GM23338 (cell line): ENCODE results near the gene RGS8. TPM values are rescaled to one million over a fixed set of nuclear protein-coding genes. Genes with fewer than 3 reads are reported as not detected.

Source experiments
- ATAC-seq: fragments of 200-7000 bp; cut with Tn5 transposase; 3 replicates; pipeline ENCODE4 v1.9.1; 2020
- DNase-seq: peaks from one replicate; pipeline ENCODE4 v3.0.0-alpha.2; 2015; ENCODE audit warnings: low spot score
- H2AFZ ChIP-seq: fragments of 200-600 bp; sonication (generic); 2 replicates; pipeline ENCODE4 v1.8.0; 2016; ENCODE audit warnings: antibody characterized with exemption, mild to moderate bottlenecking, moderate library complexity
- H3F3A ChIP-seq: fragments of 200-600 bp; sonication (generic); replicated peaks from 2 replicates; pipeline ENCODE4 v1.8.0; 2017; ENCODE audit warnings: antibody characterized with exemption, mixed run types, low read depth
- H3K27ac ChIP-seq: fragments of 200-600 bp; sonication (generic); 2 replicates; pipeline ENCODE4 v1.6.1; 2016; ENCODE audit warnings: low read depth
- H3K27me3 ChIP-seq: fragments of 200-600 bp; sonication (generic); 2 replicates; pipeline ENCODE4 v1.8.0; 2016; ENCODE audit warnings: mild to moderate bottlenecking, mixed run types, moderate library complexity; ENCODE audit not compliant: insufficient read depth
- H3K36me3 ChIP-seq: fragments of 200-600 bp; sonication (generic); 2 replicates; pipeline ENCODE4 v1.8.0; 2016; ENCODE audit warnings: mild to moderate bottlenecking; ENCODE audit not compliant: insufficient read depth
- H3K4me1 ChIP-seq: fragments of 200-600 bp; sonication (generic); 2 replicates; pipeline ENCODE4 v1.8.0; 2016; ENCODE audit warnings: mild to moderate bottlenecking, moderate library complexity; ENCODE audit not compliant: insufficient read depth
- H3K4me2 ChIP-seq: fragments of 200-600 bp; sonication (generic); 2 replicates; pipeline ENCODE4 v1.7.1; 2017; ENCODE audit warnings: mixed run types
- H3K4me3 ChIP-seq: fragments of 200-600 bp; sonication (generic); 2 replicates; pipeline ENCODE4 v1.6.1; 2016; ENCODE audit warnings: mixed run types
- H3K79me2 ChIP-seq: fragments of 200-600 bp; sonication (generic); replicated peaks from 2 replicates; pipeline ENCODE4 v1.8.0; 2017; ENCODE audit warnings: mild to moderate bottlenecking; ENCODE audit not compliant: insufficient read depth
- H3K9me2 ChIP-seq: fragments of 200-600 bp; sonication (generic); 2 replicates; pipeline ENCODE4 v1.8.0; 2017; ENCODE audit not compliant: insufficient read depth
- H4K20me1 ChIP-seq: fragments of 200-600 bp; sonication (generic); replicated peaks from 2 replicates; pipeline ENCODE4 v1.8.0; 2017; ENCODE audit warnings: mild to moderate bottlenecking; ENCODE audit not compliant: insufficient read depth
- H3K27ac Mint-ChIP-seq: 2 replicates; pipeline ENCODE4 v1.8.0; 2020; ENCODE audit warnings: inconsistent platforms, mild to moderate bottlenecking, moderate library complexity, mixed read lengths
- H3K27me3 Mint-ChIP-seq: 3 replicates; pipeline ENCODE4 v1.8.0; 2022; ENCODE audit warnings: low read depth, mild to moderate bottlenecking, moderate library complexity, mixed read lengths, inconsistent platforms; ENCODE audit not compliant: insufficient read depth, poor library complexity
- H3K36me3 Mint-ChIP-seq: 3 replicates; pipeline ENCODE4 v1.8.0; 2021; ENCODE audit warnings: low read depth, mild to moderate bottlenecking, inconsistent platforms, moderate library complexity, mixed read lengths
- H3K4me1 Mint-ChIP-seq: 3 replicates; pipeline ENCODE4 v1.8.0; 2020; ENCODE audit warnings: mild to moderate bottlenecking, inconsistent platforms, mixed read lengths
- H3K4me3 Mint-ChIP-seq: 3 replicates; pipeline ENCODE4 v1.8.0; 2021; ENCODE audit warnings: moderate library complexity, mild to moderate bottlenecking, inconsistent platforms, mixed read lengths
- H3K9me3 Mint-ChIP-seq: 3 replicates; pipeline ENCODE4 v1.8.0; 2020; ENCODE audit warnings: moderate library complexity, mild to moderate bottlenecking, inconsistent platforms, mixed read lengths
- CREB1 ChIP-seq: fragments of 250-450 bp; sonication (Bioruptor Pico); IDR thresholded peaks from 2 replicates; pipeline ENCODE4 v1.5.0; 2020; ENCODE audit warnings: low read depth, mild to moderate bottlenecking, moderate library complexity
- EZH2 ChIP-seq: fragments of 200-600 bp; sonication (generic); IDR thresholded peaks from one replicate; pipeline ENCODE4 v1.8.0; 2017; ENCODE audit warnings: antibody characterized with exemption, mild to moderate bottlenecking, low read depth; ENCODE audit not compliant: unreplicated experiment
- EZH2phosphoT487 ChIP-seq: fragments of 200-600 bp; sonication (generic); IDR thresholded peaks from one replicate; pipeline ENCODE4 v1.8.1; 2018; ENCODE audit warnings: antibody characterized with exemption; ENCODE audit not compliant: unreplicated experiment
- JUNB ChIP-seq: IDR thresholded peaks from one replicate; pipeline ENCODE4 v1.6.1; 2016; ENCODE audit warnings: antibody characterized with exemption; ENCODE audit not compliant: unreplicated experiment
- NANOG ChIP-seq: IDR thresholded peaks from 2 replicates; pipeline ENCODE4 v1.6.1; 2016; ENCODE audit warnings: antibody characterized with exemption, borderline replicate concordance
- POLR2AphosphoS5 ChIP-seq: IDR thresholded peaks from 2 replicates; pipeline ENCODE4 v1.6.1; 2016; ENCODE audit warnings: antibody characterized with exemption, low read depth
- STAT1 ChIP-seq: IDR thresholded peaks from one replicate; pipeline ENCODE4 v1.6.1; 2016; ENCODE audit warnings: antibody characterized with exemption; ENCODE audit not compliant: unreplicated experiment
- ZNF114 ChIP-seq: fragments of 250-450 bp; sonication (Bioruptor Pico); IDR thresholded peaks from 2 replicates; pipeline ENCODE4 v1.5.0; 2020; ENCODE audit warnings: mild to moderate bottlenecking, moderate library complexity
- ZNF331 ChIP-seq: fragments of 250-450 bp; sonication (Bioruptor Pico); IDR thresholded peaks from 2 replicates; pipeline ENCODE4 v1.5.0; 2020; ENCODE audit warnings: low read depth, mild to moderate bottlenecking, moderate library complexity
- polyA plus RNA-seq: library from polyadenylated mRNA; unstranded; fragments of >200 nt; fragmentation: Nextera tagmentation; extraction: Ambion mirVana; gene quantifications from 2 replicates; pipeline ENCODE4 v1.2.1, GENCODE V29; 2016
- total RNA-seq: library from RNA; depleted of rRNA; stranded (reverse); fragments of >200 nt; shearing (Covaris generic); gene quantifications from 2 replicates; pipeline ENCODE4 v1.2.3, GENCODE V29; 2014
- TF ChIP-seq, protein P1 (sequence below): IDR thresholded peaks from one replicate; pipeline ENCODE4 v1.6.1; 2018; ENCODE audit warnings: antibody characterized with exemption; ENCODE audit not compliant: unreplicated experiment
- TF ChIP-seq, protein P2 (sequence below): IDR thresholded peaks from 2 replicates; pipeline ENCODE4 v1.6.1; 2016; ENCODE audit warnings: antibody characterized with exemption
- TF ChIP-seq, protein P3 (sequence below): fragments of 250-450 bp; sonication (Bioruptor Pico); IDR thresholded peaks from 2 replicates; pipeline ENCODE4 v1.5.0; 2020; ENCODE audit warnings: mild to moderate bottlenecking, moderate library complexity
- TF ChIP-seq, protein P4 (sequence below), 2 experiments: fragments of 200-600 bp in 1 of 2; sonication (generic) in 1 of 2; conservative IDR thresholded peaks; 2 replicates each; pipeline versions ENCODE4 v1.5.1 to v1.6.1; 2016 to 2017; ENCODE audit warnings: antibody characterized with exemption in 2 of 2, low read depth in 2 of 2, mild to moderate bottlenecking in 2 of 2, moderate library complexity in 1 of 2

Gene RGS8
- total and polyA plus RNA-seq, 2 experiments from 2014 or later, result 0.06 to 2.5 TPM

DNA sequence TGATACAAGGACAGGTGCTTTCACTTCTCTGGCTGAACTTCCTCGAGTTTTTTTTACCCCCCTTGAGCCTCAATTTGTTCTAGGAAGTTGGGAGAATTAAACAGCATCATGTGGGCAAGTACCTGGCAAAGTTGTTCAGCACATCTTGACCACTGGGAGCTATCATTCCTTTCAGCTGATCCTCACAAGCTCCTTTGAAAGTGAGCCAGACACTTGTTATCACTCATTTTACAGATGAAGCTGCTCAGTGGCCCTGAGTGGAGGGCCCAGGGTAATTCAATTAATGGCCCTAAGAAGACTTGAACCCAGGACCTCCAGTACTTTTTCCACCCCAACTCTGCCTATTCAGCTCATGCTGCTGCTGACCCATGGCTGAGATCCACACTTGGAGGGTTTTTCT, 2.0 kb downstream of the RGS8 start:
- no peak overlapping the region for H3K27ac ChIP-seq
- no peaks in the 10 kb centered on the region for H3F3A ChIP-seq
- no peak for TF ChIP-seq POLR2AphosphoS5
- TF ChIP-seq EZH2, result no peak
- TF ChIP-seq ZNF331 (CRISPR knock-in tag), result no peak
- TF ChIP-seq, protein P1, sequence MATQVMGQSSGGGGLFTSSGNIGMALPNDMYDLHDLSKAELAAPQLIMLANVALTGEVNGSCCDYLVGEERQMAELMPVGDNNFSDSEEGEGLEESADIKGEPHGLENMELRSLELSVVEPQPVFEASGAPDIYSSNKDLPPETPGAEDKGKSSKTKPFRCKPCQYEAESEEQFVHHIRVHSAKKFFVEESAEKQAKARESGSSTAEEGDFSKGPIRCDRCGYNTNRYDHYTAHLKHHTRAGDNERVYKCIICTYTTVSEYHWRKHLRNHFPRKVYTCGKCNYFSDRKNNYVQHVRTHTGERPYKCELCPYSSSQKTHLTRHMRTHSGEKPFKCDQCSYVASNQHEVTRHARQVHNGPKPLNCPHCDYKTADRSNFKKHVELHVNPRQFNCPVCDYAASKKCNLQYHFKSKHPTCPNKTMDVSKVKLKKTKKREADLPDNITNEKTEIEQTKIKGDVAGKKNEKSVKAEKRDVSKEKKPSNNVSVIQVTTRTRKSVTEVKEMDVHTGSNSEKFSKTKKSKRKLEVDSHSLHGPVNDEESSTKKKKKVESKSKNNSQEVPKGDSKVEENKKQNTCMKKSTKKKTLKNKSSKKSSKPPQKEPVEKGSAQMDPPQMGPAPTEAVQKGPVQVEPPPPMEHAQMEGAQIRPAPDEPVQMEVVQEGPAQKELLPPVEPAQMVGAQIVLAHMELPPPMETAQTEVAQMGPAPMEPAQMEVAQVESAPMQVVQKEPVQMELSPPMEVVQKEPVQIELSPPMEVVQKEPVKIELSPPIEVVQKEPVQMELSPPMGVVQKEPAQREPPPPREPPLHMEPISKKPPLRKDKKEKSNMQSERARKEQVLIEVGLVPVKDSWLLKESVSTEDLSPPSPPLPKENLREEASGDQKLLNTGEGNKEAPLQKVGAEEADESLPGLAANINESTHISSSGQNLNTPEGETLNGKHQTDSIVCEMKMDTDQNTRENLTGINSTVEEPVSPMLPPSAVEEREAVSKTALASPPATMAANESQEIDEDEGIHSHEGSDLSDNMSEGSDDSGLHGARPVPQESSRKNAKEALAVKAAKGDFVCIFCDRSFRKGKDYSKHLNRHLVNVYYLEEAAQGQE, result no peak
- no peak for TF ChIP-seq NANOG
- no peak for TF ChIP-seq ZNF114
- TF ChIP-seq CREB1 (CRISPR knock-in tag), result no peak
- TF ChIP-seq, protein P2, sequence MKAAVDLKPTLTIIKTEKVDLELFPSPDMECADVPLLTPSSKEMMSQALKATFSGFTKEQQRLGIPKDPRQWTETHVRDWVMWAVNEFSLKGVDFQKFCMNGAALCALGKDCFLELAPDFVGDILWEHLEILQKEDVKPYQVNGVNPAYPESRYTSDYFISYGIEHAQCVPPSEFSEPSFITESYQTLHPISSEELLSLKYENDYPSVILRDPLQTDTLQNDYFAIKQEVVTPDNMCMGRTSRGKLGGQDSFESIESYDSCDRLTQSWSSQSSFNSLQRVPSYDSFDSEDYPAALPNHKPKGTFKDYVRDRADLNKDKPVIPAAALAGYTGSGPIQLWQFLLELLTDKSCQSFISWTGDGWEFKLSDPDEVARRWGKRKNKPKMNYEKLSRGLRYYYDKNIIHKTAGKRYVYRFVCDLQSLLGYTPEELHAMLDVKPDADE, result no peak
- no peak for TF ChIP-seq JUNB
- no peak for TF ChIP-seq EZH2phosphoT487
- TF ChIP-seq, protein P3, sequence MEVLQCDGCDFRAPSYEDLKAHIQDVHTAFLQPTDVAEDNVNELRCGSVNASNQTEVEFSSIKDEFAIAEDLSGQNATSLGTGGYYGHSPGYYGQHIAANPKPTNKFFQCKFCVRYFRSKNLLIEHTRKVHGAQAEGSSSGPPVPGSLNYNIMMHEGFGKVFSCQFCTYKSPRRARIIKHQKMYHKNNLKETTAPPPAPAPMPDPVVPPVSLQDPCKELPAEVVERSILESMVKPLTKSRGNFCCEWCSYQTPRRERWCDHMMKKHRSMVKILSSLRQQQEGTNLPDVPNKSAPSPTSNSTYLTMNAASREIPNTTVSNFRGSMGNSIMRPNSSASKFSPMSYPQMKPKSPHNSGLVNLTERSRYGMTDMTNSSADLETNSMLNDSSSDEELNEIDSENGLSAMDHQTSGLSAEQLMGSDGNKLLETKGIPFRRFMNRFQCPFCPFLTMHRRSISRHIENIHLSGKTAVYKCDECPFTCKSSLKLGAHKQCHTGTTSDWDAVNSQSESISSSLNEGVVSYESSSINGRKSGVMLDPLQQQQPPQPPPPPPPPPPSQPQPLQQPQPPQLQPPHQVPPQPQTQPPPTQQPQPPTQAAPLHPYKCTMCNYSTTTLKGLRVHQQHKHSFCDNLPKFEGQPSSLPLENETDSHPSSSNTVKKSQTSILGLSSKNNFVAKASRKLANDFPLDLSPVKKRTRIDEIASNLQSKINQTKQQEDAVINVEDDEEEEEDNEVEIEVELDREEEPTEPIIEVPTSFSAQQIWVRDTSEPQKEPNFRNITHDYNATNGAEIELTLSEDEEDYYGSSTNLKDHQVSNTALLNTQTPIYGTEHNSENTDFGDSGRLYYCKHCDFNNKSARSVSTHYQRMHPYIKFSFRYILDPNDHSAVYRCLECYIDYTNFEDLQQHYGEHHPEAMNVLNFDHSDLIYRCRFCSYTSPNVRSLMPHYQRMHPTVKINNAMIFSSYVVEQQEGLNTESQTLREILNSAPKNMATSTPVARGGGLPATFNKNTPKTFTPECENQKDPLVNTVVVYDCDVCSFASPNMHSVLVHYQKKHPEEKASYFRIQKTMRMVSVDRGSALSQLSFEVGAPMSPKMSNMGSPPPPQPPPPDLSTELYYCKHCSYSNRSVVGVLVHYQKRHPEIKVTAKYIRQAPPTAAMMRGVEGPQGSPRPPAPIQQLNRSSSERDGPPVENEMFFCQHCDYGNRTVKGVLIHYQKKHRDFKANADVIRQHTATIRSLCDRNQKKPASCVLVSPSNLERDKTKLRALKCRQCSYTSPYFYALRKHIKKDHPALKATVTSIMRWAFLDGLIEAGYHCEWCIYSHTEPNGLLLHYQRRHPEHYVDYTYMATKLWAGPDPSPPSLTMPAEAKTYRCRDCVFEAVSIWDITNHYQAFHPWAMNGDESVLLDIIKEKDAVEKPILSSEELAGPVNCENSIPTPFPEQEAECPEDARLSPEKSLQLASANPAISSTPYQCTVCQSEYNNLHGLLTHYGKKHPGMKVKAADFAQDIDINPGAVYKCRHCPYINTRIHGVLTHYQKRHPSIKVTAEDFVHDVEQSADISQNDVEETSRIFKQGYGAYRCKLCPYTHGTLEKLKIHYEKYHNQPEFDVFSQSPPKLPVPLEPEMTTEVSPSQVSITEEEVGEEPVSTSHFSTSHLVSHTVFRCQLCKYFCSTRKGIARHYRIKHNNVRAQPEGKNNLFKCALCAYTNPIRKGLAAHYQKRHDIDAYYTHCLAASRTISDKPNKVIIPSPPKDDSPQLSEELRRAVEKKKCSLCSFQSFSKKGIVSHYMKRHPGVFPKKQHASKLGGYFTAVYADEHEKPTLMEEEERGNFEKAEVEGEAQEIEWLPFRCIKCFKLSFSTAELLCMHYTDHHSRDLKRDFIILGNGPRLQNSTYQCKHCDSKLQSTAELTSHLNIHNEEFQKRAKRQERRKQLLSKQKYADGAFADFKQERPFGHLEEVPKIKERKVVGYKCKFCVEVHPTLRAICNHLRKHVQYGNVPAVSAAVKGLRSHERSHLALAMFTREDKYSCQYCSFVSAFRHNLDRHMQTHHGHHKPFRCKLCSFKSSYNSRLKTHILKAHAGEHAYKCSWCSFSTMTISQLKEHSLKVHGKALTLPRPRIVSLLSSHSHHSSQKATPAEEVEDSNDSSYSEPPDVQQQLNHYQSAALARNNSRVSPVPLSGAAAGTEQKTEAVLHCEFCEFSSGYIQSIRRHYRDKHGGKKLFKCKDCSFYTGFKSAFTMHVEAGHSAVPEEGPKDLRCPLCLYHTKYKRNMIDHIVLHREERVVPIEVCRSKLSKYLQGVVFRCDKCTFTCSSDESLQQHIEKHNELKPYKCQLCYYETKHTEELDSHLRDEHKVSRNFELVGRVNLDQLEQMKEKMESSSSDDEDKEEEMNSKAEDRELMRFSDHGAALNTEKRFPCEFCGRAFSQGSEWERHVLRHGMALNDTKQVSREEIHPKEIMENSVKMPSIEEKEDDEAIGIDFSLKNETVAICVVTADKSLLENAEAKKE (CRISPR knock-in tag), result no peak
- TF ChIP-seq, protein P4, sequence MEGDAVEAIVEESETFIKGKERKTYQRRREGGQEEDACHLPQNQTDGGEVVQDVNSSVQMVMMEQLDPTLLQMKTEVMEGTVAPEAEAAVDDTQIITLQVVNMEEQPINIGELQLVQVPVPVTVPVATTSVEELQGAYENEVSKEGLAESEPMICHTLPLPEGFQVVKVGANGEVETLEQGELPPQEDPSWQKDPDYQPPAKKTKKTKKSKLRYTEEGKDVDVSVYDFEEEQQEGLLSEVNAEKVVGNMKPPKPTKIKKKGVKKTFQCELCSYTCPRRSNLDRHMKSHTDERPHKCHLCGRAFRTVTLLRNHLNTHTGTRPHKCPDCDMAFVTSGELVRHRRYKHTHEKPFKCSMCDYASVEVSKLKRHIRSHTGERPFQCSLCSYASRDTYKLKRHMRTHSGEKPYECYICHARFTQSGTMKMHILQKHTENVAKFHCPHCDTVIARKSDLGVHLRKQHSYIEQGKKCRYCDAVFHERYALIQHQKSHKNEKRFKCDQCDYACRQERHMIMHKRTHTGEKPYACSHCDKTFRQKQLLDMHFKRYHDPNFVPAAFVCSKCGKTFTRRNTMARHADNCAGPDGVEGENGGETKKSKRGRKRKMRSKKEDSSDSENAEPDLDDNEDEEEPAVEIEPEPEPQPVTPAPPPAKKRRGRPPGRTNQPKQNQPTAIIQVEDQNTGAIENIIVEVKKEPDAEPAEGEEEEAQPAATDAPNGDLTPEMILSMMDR (conservative IDR thresholded peaks at IDR 0.05; ENCODE audit: low read depth in 2 of 2), result no peak
- TF ChIP-seq STAT1, result no peak
- DNase-seq (no peak), ATAC-seq (no peak)
- H3K36me3 ChIP-seq, result no peaks in the 10 kb centered on the region
- Mint-ChIP-seq H3K4me1 (peaks cover 8% of the 10 kb centered on the region), H3K27ac (no peak overlapping the region), H3K4me3 (no peak overlapping the region), H3K9me3 (no peaks in the 10 kb centered on the region), H3K27me3 (peaks cover 12% of the 10 kb centered on the region), H3K36me3 (no peaks in the 10 kb centered on the region)
- H3K27me3 ChIP-seq, result peaks cover 33% of the 10 kb centered on the region
- H3K4me2 ChIP-seq, result no peak overlapping the region
- no peaks in the 10 kb centered on the region for H4K20me1 ChIP-seq
- H3K79me2 ChIP-seq, result no peaks in the 10 kb centered on the region
- H2AFZ ChIP-seq, result no peak overlapping the region
- H3K4me1 ChIP-seq, result peaks cover 10% of the 10 kb centered on the region
- H3K4me3 ChIP-seq, result no peak overlapping the region
- peaks cover 7% of the 10 kb centered on the region; the same call in 1 of the 2 replicates for H3K9me2 ChIP-seq
